Stimulated activated CD8-positive, alpha-beta memory T cell treated with anti-CD3 and anti-CD28 coated beads, Interleukin-12 subunit alpha, Interleukin-12 subunit beta, amount 100 ng/mL, for 1 hour (primary cell): ENCODE data around the gene VPS50.
"Not testable (repeated sequence)": the region's sequence is repeated elsewhere in the genome, so short reads cannot be mapped to it uniquely, and the experiment has no call there.

ENCODE experiments used
- DNase-seq: peaks from one replicate; pipeline ENCODE4 v3.0.0-alpha.2; 2020; ENCODE audit warnings: low read depth

Gene VPS50

GRCh38 chr7:93337052-93337451 is 104.9 kb downstream of the VPS50 start:
- DNase-seq: no peak

GRCh38 chr7:93342178-93342577 is 110.0 kb downstream of the VPS50 start:
- DNase-seq: not testable (repeated sequence)

GRCh38 chr7:93350338-93350737 is 118.2 kb downstream of the VPS50 start:
- DNase-seq: no peak

GRCh38 chr7:93352881-93353280 is 120.7 kb downstream of the VPS50 start:
- no peak for DNase-seq

GRCh38 chr7:93354815-93355214 is 122.6 kb downstream of the VPS50 start:
- no peak for DNase-seq

GRCh38 chr7:93359520-93360198 is 127.5 kb downstream of the VPS50 start:
- no peak for DNase-seq

- no peak for DNase-seq
These were observed 129.7 kb downstream of the VPS50 start for GRCh38 chr7:93361853-93362252.

GRCh38 chr7:93364806-93365205 is 132.6 kb downstream of the VPS50 start:
- no peak for DNase-seq

- DNase-seq: no peak
These were observed 133.2 kb downstream of the VPS50 start for GRCh38 chr7:93365341-93365740.

- no peak for DNase-seq
These were observed 134.7 kb downstream of the VPS50 start for GRCh38 chr7:93366816-93367215.

GRCh38 chr7:93367254-93367653 is 135.1 kb downstream of the VPS50 start:
- DNase-seq: no peak

- DNase-seq: not testable (repeated sequence)
These were observed 138.8 kb downstream of the VPS50 start for GRCh38 chr7:93370937-93371336.

- DNase-seq: no peak
These were observed 141.4 kb downstream of the VPS50 start for GRCh38 chr7:93373537-93373936.

- no peak for DNase-seq
These were observed 142.3 kb downstream of the VPS50 start for GRCh38 chr7:93374345-93374940.

- no peak for DNase-seq
These were observed 143.4 kb downstream of the VPS50 start for GRCh38 chr7:93375603-93376002.

GRCh38 chr7:93378131-93378760 is 146.1 kb downstream of the VPS50 start:
- no peak for DNase-seq

- no peak for DNase-seq
These were observed 150.2 kb downstream of the VPS50 start for GRCh38 chr7:93382362-93382761.

- no peak for DNase-seq
These were observed 158.5 kb downstream of the VPS50 start for GRCh38 chr7:93390660-93391059.

GRCh38 chr7:93392984-93393383 is 160.8 kb downstream of the VPS50 start:
- no peak for DNase-seq

GRCh38 chr7:93399642-93400041 is 167.5 kb downstream of the VPS50 start:
- DNase-seq: no peak

GRCh38 chr7:93402944-93403343 is 170.8 kb downstream of the VPS50 start:
- DNase-seq: no peak

- DNase-seq: no peak
These were observed 175.1 kb downstream of the VPS50 start for GRCh38 chr7:93407239-93407638.

GRCh38 chr7:93409324-93409723 is 177.2 kb downstream of the VPS50 start:
- DNase-seq: no peak
